Measurements from ENCODE around the gene CR1.
A peak's percentile ranks its signal among the peaks of the same experiment; 100 is the strongest.
"Not testable (repeated sequence)": the region's sequence is repeated elsewhere in the genome, so short reads cannot be mapped to it uniquely, and the experiment has no call there.

The CR1 gene

GRCh38 chr1:207591205-207591604 is 95.2 kb downstream of the CR1 start:
- not testable (repeated sequence) for ATAC-seq; H3K4me1 Mint-ChIP-seq; H3K4me3 Mint-ChIP-seq; H3K9me3 Mint-ChIP-seq; DNase-seq; H3K27ac Mint-ChIP-seq; H3K36me3 Mint-ChIP-seq (ENCODE audit: low read depth); H3K27me3 Mint-ChIP-seq

- ATAC-seq = not testable (repeated sequence)
Measured at GRCh38 chr1:207594095-207594494, 98.1 kb downstream of the CR1 start.

GRCh38 chr1:207603777-207604176 is 107.8 kb downstream of the CR1 start:
- no peak for ATAC-seq
- H3K4me1 Mint-ChIP-seq = no peaks in the 10 kb centered on the region
- H3K4me3 Mint-ChIP-seq = no peak overlapping the region
- no peaks in the 10 kb centered on the region for H3K9me3 Mint-ChIP-seq
- H3K36me3 Mint-ChIP-seq (ENCODE audit: low read depth) = no peaks in the 10 kb centered on the region
- DNase-seq = no peak
- H3K27me3 Mint-ChIP-seq = no peaks in the 10 kb centered on the region
- no peak overlapping the region for H3K27ac Mint-ChIP-seq

More at GRCh38 chr1:207594095-207594494, 98.1 kb downstream of the CR1 start:
- not testable (repeated sequence) for H3K9me3 Mint-ChIP-seq; H3K4me3 Mint-ChIP-seq; H3K27ac Mint-ChIP-seq; H3K4me1 Mint-ChIP-seq; H3K36me3 Mint-ChIP-seq (ENCODE audit: low read depth); H3K27me3 Mint-ChIP-seq; DNase-seq

GRCh38 chr1:207605444-207606361 is 109.7 kb downstream of the CR1 start:
- no peaks in the 10 kb centered on the region for H3K27me3 Mint-ChIP-seq
- H3K36me3 Mint-ChIP-seq (ENCODE audit: low read depth) = no peaks in the 10 kb centered on the region
- ATAC-seq = no peak
- no peak for DNase-seq
- no peaks in the 10 kb centered on the region for H3K4me1 Mint-ChIP-seq
- H3K4me3 Mint-ChIP-seq = no peak overlapping the region
- H3K27ac Mint-ChIP-seq = no peak overlapping the region
- H3K9me3 Mint-ChIP-seq = no peaks in the 10 kb centered on the region

- Mint-ChIP-seq H3K4me3 (no peak overlapping the region), H3K36me3 (ENCODE audit: low read depth) (no peaks in the 10 kb centered on the region), H3K9me3 (no peaks in the 10 kb centered on the region), H3K4me1 (no peaks in the 10 kb centered on the region), H3K27me3 (no peaks in the 10 kb centered on the region), H3K27ac (no peak overlapping the region)
- DNase-seq = no peak
- no peak for ATAC-seq
Measured at GRCh38 chr1:207606362-207606755, 110.4 kb downstream of the CR1 start.

GRCh38 chr1:207612762-207613161 is 116.8 kb downstream of the CR1 start:
- Mint-ChIP-seq H3K4me1 (no peaks in the 10 kb centered on the region), H3K27me3 (no peaks in the 10 kb centered on the region), H3K36me3 (ENCODE audit: low read depth) (peaks cover 2% of the 10 kb centered on the region), H3K4me3 (no peak overlapping the region), H3K9me3 (no peaks in the 10 kb centered on the region), H3K27ac (no peak overlapping the region)
- DNase-seq (no peak), ATAC-seq (no peak)

GRCh38 chr1:207619871-207620542 is 124.0 kb downstream of the CR1 start:
- Mint-ChIP-seq H3K27ac (no peak overlapping the region), H3K9me3 (no peaks in the 10 kb centered on the region)

GRCh38 chr1:207620543-207620893 is 124.6 kb downstream of the CR1 start:
- no peaks in the 10 kb centered on the region for H3K27me3 Mint-ChIP-seq
- no peaks in the 10 kb centered on the region for H3K4me1 Mint-ChIP-seq
- H3K4me3 Mint-ChIP-seq = no peak overlapping the region
- peaks cover 4% of the 10 kb centered on the region for H3K9me3 Mint-ChIP-seq
- DNase-seq (no peak), ATAC-seq (no peak)
- no peak overlapping the region for H3K27ac Mint-ChIP-seq
- H3K36me3 Mint-ChIP-seq (ENCODE audit: low read depth) = no peaks in the 10 kb centered on the region

More at GRCh38 chr1:207619871-207620542, 124.0 kb downstream of the CR1 start:
- peak; percentile 7 for DNase-seq
- H3K4me1 Mint-ChIP-seq = no peaks in the 10 kb centered on the region
- no peaks in the 10 kb centered on the region for H3K36me3 Mint-ChIP-seq (ENCODE audit: low read depth)
- H3K4me3 Mint-ChIP-seq = no peak overlapping the region
- no peaks in the 10 kb centered on the region for H3K27me3 Mint-ChIP-seq
- ATAC-seq = peak; percentile 76

GRCh38 chr1:207625504-207626071 is 129.6 kb downstream of the CR1 start:
- H3K27ac Mint-ChIP-seq; ATAC-seq; H3K4me3 Mint-ChIP-seq; H3K36me3 Mint-ChIP-seq (ENCODE audit: low read depth); H3K9me3 Mint-ChIP-seq; DNase-seq; H3K4me1 Mint-ChIP-seq; H3K27me3 Mint-ChIP-seq: not testable (repeated sequence)

GRCh38 chr1:207626972-207627337 is 131.0 kb downstream of the CR1 start:
- no peak for DNase-seq
- no peaks in the 10 kb centered on the region for H3K27me3 Mint-ChIP-seq
- no peaks in the 10 kb centered on the region for H3K36me3 Mint-ChIP-seq (ENCODE audit: low read depth)
- ATAC-seq = no peak
- H3K27ac Mint-ChIP-seq = no peak overlapping the region
- peaks cover 4% of the 10 kb centered on the region for H3K9me3 Mint-ChIP-seq
- no peak overlapping the region for H3K4me3 Mint-ChIP-seq
- H3K4me1 Mint-ChIP-seq = no peaks in the 10 kb centered on the region

- no peaks in the 10 kb centered on the region for H3K27me3 Mint-ChIP-seq
- ATAC-seq = no peak
- no peak overlapping the region for H3K27ac Mint-ChIP-seq
- H3K4me1 Mint-ChIP-seq = no peaks in the 10 kb centered on the region
- no peaks in the 10 kb centered on the region for H3K36me3 Mint-ChIP-seq (ENCODE audit: low read depth)
- no peak overlapping the region for H3K4me3 Mint-ChIP-seq
- H3K9me3 Mint-ChIP-seq = peaks cover 4% of the 10 kb centered on the region
- DNase-seq = no peak
Measured at GRCh38 chr1:207627496-207627895, 131.5 kb downstream of the CR1 start.

- no peaks in the 10 kb centered on the region for H3K36me3 Mint-ChIP-seq (ENCODE audit: low read depth)
- peaks cover 4% of the 10 kb centered on the region for H3K9me3 Mint-ChIP-seq
- no peak overlapping the region for H3K4me3 Mint-ChIP-seq
- no peak for ATAC-seq
- no peaks in the 10 kb centered on the region for H3K27me3 Mint-ChIP-seq
- H3K27ac Mint-ChIP-seq = no peak overlapping the region
- DNase-seq = no peak
- H3K4me1 Mint-ChIP-seq = no peaks in the 10 kb centered on the region
Measured at GRCh38 chr1:207628776-207629175, 132.8 kb downstream of the CR1 start.

- Mint-ChIP-seq H3K4me1 (no peaks in the 10 kb centered on the region), H3K4me3 (no peak overlapping the region), H3K27ac (no peak overlapping the region), H3K9me3 (no peaks in the 10 kb centered on the region), H3K27me3 (no peaks in the 10 kb centered on the region), H3K36me3 (ENCODE audit: low read depth) (no peaks in the 10 kb centered on the region)
- no peak for DNase-seq
- no peak for ATAC-seq
Measured at GRCh38 chr1:207631137-207631536, 135.2 kb downstream of the CR1 start.

GRCh38 chr1:207633226-207633625 is 137.3 kb downstream of the CR1 start:
- H3K27me3 Mint-ChIP-seq = no peaks in the 10 kb centered on the region
- no peaks in the 10 kb centered on the region for H3K4me1 Mint-ChIP-seq
- ATAC-seq (no peak), DNase-seq (no peak)
- H3K36me3 Mint-ChIP-seq (ENCODE audit: low read depth) = no peaks in the 10 kb centered on the region
- H3K9me3 Mint-ChIP-seq = no peaks in the 10 kb centered on the region
- no peak overlapping the region for H3K4me3 Mint-ChIP-seq
- no peak overlapping the region for H3K27ac Mint-ChIP-seq

- H3K27ac Mint-ChIP-seq; H3K4me1 Mint-ChIP-seq; ATAC-seq; H3K27me3 Mint-ChIP-seq; H3K9me3 Mint-ChIP-seq; H3K36me3 Mint-ChIP-seq (ENCODE audit: low read depth); DNase-seq; H3K4me3 Mint-ChIP-seq: not testable (repeated sequence)
Measured at GRCh38 chr1:207633699-207634289, 137.8 kb downstream of the CR1 start.
